A549 (cell line): ENCODE data around the gene JAZF1.

Experiments
- BHLHE40 ChIP-seq: IDR thresholded peaks from 2 replicates; pipeline ENCODE4 v1.6.1; 2012; ENCODE audit warnings: low read depth, low read length, inconsistent platforms
- CHD2 ChIP-seq: fragments of 150-350 bp; IDR thresholded peaks from 2 replicates; pipeline ENCODE4 v1.6.1; 2014; ENCODE audit warnings: low read length; ENCODE audit not compliant: partially characterized antibody
- GATA3 ChIP-seq: IDR thresholded peaks from 2 replicates; pipeline ENCODE4 v1.6.1; 2012; ENCODE audit warnings: borderline replicate concordance
- JUN ChIP-seq, 2 experiments: fragments of >200 bp; sonication (Bioruptor Twin); formaldehyde crosslinking; IDR thresholded peaks; 2 replicates in 1 of 2; 3 replicates in 1 of 2; pipeline ENCODE4 v1.6.1; 2016 to 2017
- KDM1A ChIP-seq: fragments of 200-600 bp; sonication (generic); IDR thresholded peaks from 2 replicates; pipeline ENCODE4 v1.6.1; 2016; ENCODE audit warnings: low read depth, mild to moderate bottlenecking
- POLR2A ChIP-seq: IDR thresholded peaks from 2 replicates; pipeline ENCODE4 v1.6.1; 2012; ENCODE audit warnings: mild to moderate bottlenecking, low read length
- RFX5 ChIP-seq: fragments of 450-650 bp; IDR thresholded peaks from 2 replicates; pipeline ENCODE4 v1.7.1; 2014; ENCODE audit warnings: antibody characterized with exemption, mild to moderate bottlenecking, moderate library complexity
- SREBF2 ChIP-seq: fragments of 450-650 bp; IDR thresholded peaks from 2 replicates; pipeline ENCODE4 v1.6.1; 2014; ENCODE audit warnings: mild to moderate bottlenecking, moderate library complexity
- ZFP36 ChIP-seq: fragments of 450-650 bp; IDR thresholded peaks from 2 replicates; pipeline ENCODE4 v1.6.1; 2014; ENCODE audit warnings: borderline replicate concordance; ENCODE audit not compliant: partially characterized antibody
- TF ChIP-seq, protein P1 (sequence below): IDR thresholded peaks from 2 replicates; pipeline ENCODE4 v1.6.1; 2012
- TF ChIP-seq, protein P2 (sequence below): fragments of >200 bp; sonication (Bioruptor Twin); formaldehyde crosslinking; IDR thresholded peaks from 3 replicates; pipeline ENCODE4 v1.5.1; 2016

DNA sequence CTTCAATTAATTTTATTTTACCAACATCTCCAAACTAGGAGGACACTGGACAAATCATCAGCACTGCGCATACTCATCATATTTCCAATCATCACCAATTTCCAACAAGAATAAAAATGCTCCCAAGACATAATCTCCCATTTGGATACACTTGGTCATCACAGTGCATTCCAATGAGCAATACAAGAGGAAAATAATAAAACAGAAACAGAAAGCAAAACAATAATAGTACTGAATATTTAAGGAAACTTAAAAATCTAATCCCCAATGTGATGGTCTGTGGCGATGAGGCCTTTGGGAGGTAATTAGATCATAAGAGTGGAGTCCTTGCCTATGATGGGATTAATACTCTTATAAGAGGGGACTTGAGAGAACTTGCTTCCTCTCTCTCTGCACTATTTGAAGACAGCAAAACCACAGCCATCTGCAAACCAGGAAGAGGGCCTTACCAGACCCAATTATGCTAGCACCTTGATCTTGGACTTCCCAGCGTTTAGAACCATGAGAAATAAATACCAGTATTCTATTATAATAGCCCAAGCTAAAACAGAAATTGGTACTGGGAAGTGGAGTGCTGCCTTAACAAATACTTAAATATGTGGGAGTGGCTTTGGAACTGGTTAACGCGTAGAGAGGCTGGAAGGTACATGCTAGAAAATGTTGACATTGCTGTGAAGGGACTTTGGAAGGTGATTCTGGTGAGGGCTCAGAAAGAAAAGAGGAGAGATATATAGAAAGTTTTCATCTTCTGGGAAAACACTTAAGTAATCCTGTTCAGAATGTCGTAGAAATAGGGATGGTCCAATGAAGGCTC, 91.5 kb downstream of the JAZF1 start:
- TF ChIP-seq, protein P1, sequence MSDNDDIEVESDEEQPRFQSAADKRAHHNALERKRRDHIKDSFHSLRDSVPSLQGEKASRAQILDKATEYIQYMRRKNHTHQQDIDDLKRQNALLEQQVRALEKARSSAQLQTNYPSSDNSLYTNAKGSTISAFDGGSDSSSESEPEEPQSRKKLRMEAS = no peak
- TF ChIP-seq POLR2A (no peak), JUN (IDR thresholded peaks at IDR 0.05) (no peak), CHD2 (no peak), KDM1A (no peak), ZFP36 (no peak), BHLHE40 (no peak), RFX5 (no peak), SREBF2 (no peak), GATA3 (no peak)
- TF ChIP-seq, protein P2, sequence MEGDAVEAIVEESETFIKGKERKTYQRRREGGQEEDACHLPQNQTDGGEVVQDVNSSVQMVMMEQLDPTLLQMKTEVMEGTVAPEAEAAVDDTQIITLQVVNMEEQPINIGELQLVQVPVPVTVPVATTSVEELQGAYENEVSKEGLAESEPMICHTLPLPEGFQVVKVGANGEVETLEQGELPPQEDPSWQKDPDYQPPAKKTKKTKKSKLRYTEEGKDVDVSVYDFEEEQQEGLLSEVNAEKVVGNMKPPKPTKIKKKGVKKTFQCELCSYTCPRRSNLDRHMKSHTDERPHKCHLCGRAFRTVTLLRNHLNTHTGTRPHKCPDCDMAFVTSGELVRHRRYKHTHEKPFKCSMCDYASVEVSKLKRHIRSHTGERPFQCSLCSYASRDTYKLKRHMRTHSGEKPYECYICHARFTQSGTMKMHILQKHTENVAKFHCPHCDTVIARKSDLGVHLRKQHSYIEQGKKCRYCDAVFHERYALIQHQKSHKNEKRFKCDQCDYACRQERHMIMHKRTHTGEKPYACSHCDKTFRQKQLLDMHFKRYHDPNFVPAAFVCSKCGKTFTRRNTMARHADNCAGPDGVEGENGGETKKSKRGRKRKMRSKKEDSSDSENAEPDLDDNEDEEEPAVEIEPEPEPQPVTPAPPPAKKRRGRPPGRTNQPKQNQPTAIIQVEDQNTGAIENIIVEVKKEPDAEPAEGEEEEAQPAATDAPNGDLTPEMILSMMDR = no peak
